ENCODE data around the gene STAT4. TPM values are rescaled to one million over a fixed set of nuclear protein-coding genes. Genes with fewer than 3 reads are reported as not detected.

The STAT4 gene
- total RNA-seq, 1 donor from 2014 or later, result 0.46 TPM

- H3K27me3 ChIP-seq (ENCODE audit: control insufficient read depth, insufficient read depth, low read length), result no peaks in the 10 kb centered on the region
- H3K36me3 ChIP-seq (ENCODE audit: control insufficient read depth, insufficient read depth, low read length), result no peaks in the 10 kb centered on the region
- TF ChIP-seq CTCF (IDR thresholded peaks at IDR 0.05; ENCODE audit: insufficient read depth, low read length, poor library complexity, severe bottlenecking), result no peak
- DNase-seq (ENCODE audit: low read depth), result no peak
- H3K4me3 ChIP-seq (ENCODE audit: low read depth, low read length), result no peak overlapping the region
Measured at GRCh38 chr2:191087311-191087710, 63.5 kb downstream of the STAT4 start.

GRCh38 chr2:191086706-191087105, 64.1 kb downstream of the STAT4 start:
- no peak overlapping the region for H3K4me3 ChIP-seq (ENCODE audit: low read depth, low read length)
- TF ChIP-seq CTCF (IDR thresholded peaks at IDR 0.05; ENCODE audit: insufficient read depth, low read length, poor library complexity, severe bottlenecking), result no peak
- no peaks in the 10 kb centered on the region for H3K36me3 ChIP-seq (ENCODE audit: control insufficient read depth, insufficient read depth, low read length)
- no peak for DNase-seq (ENCODE audit: low read depth)
- H3K27me3 ChIP-seq (ENCODE audit: control insufficient read depth, insufficient read depth, low read length), result no peaks in the 10 kb centered on the region

- Histone ChIP-seq H3K27me3 (ENCODE audit: control insufficient read depth, insufficient read depth, low read length) (no peaks in the 10 kb centered on the region), H3K36me3 (ENCODE audit: control insufficient read depth, insufficient read depth, low read length) (no peaks in the 10 kb centered on the region), H3K4me3 (ENCODE audit: low read depth, low read length) (no peak overlapping the region)
- DNase-seq (ENCODE audit: low read depth), result no peak
- TF ChIP-seq CTCF (IDR thresholded peaks at IDR 0.05; ENCODE audit: insufficient read depth, low read length, poor library complexity, severe bottlenecking), result no peak
Measured at GRCh38 chr2:191083540-191083939, 67.3 kb downstream of the STAT4 start.

- Histone ChIP-seq H3K4me3 (ENCODE audit: low read depth, low read length) (no peak overlapping the region), H3K27me3 (ENCODE audit: control insufficient read depth, insufficient read depth, low read length) (no peaks in the 10 kb centered on the region), H3K36me3 (ENCODE audit: control insufficient read depth, insufficient read depth, low read length) (no peaks in the 10 kb centered on the region)
- no peak for TF ChIP-seq CTCF (IDR thresholded peaks at IDR 0.05; ENCODE audit: insufficient read depth, low read length, poor library complexity, severe bottlenecking)
- no peak for DNase-seq (ENCODE audit: low read depth)
Measured at GRCh38 chr2:191082321-191082720, 68.5 kb downstream of the STAT4 start.

GRCh38 chr2:191081411-191082155, 69.2 kb downstream of the STAT4 start:
- no peak overlapping the region for H3K4me3 ChIP-seq (ENCODE audit: low read depth, low read length)
- H3K27me3 ChIP-seq (ENCODE audit: control insufficient read depth, insufficient read depth, low read length), result no peaks in the 10 kb centered on the region
- no peak for DNase-seq (ENCODE audit: low read depth)
- no peak for TF ChIP-seq CTCF (IDR thresholded peaks at IDR 0.05; ENCODE audit: insufficient read depth, low read length, poor library complexity, severe bottlenecking)
- no peaks in the 10 kb centered on the region for H3K36me3 ChIP-seq (ENCODE audit: control insufficient read depth, insufficient read depth, low read length)

Data from kidney epithelial cell (primary cell).